ENCODE data around the gene FABP1.

Gene FABP1

DNA sequence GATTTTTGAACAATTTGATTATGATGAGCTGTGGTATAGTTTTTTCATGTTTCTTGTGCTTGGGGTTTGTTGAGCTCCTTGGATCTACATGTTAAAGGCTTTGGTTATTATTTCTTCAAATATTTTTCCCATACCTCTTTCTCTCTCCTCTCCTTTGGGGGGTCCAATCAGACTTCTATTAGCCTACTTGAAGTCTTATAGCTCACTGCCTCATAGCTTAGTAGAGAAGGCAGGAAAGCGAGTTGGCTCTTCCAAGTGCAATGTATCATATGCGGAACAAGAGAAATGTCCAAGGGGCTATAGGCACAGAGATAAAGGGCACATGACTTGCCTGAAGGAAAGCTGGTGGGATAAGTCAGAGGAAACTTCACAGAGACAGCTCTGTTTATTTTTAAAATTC is 14.1 kb upstream of the FABP1 start:
- TF ChIP-seq SPI1 (IDR thresholded peaks at IDR 0.05; ENCODE audit: low read depth, low read length): no peak
- no peak for TF ChIP-seq POLR2A (IDR thresholded peaks at IDR 0.05; ENCODE audit: low read depth, low read length)
- TF ChIP-seq POU2F2 (IDR thresholded peaks at IDR 0.05; ENCODE audit: low read depth, low read length): no peak
- TF ChIP-seq POLR2AphosphoS5 (IDR thresholded peaks at IDR 0.05; ENCODE audit: low read depth, low read length): no peak
- TF ChIP-seq TAF1 (IDR thresholded peaks at IDR 0.05; ENCODE audit: low read depth, low read length): no peak
- no peak for TF ChIP-seq PAX5 (IDR thresholded peaks at IDR 0.05; ENCODE audit: insufficient read depth, low read length, severe bottlenecking)
- FAIRE-seq (no peak), DNase-seq (ENCODE audit: insufficient read length, low spot score) (no peak)

DNA sequence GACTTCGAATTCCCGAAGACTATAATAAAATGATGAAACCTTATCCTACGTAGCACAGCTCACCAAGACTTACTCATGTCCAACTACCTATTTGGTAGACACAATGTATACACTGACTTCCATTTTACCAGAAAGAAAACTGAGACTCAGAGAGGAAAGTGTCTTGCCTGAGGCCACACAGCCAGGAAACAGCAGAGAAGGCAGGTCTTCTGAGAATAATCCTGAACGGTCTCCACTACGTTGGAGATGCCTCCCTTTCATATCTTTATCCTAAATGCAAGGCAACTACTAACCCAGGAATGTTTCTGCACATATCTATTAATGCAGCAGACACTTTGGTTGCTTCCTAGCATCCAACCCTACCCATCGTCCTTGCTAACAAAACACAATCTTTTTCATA is 11.9 kb upstream of the FABP1 start:
- DNase-seq (ENCODE audit: insufficient read length, low spot score) (no peak), FAIRE-seq (no peak)
- TF ChIP-seq POLR2AphosphoS5 (IDR thresholded peaks at IDR 0.05; ENCODE audit: low read depth, low read length) (no peak), SPI1 (IDR thresholded peaks at IDR 0.05; ENCODE audit: low read depth, low read length) (no peak), PAX5 (IDR thresholded peaks at IDR 0.05; ENCODE audit: insufficient read depth, low read length, severe bottlenecking) (no peak), POLR2A (IDR thresholded peaks at IDR 0.05; ENCODE audit: low read depth, low read length) (no peak), TAF1 (IDR thresholded peaks at IDR 0.05; ENCODE audit: low read depth, low read length) (no peak), POU2F2 (IDR thresholded peaks at IDR 0.05; ENCODE audit: low read depth, low read length) (no peak)

DNA sequence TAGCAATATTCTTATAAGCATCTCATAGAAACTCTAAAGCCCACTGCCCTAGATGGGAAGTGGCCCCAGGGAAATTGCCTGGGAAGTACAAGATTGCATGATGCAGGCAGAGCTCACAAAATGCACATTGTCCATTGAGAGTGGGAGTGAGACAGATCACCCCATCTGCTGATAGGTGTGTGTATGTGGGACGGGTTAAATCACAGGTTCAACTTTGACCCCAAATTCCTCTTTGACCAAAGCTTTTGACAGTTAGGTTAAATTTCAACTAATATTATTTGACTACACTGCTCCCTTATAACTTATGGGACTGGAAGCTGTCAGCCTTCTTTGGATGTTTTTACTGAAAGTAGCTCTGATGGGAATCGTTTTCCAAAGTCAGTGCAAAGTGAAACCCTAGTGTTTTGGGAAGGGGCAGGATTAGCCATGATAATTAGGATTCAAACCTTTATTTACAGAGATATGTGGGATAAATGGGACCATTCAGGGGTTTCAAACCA is 11.4 kb upstream of the FABP1 start:
- no peak for FAIRE-seq
- no peak for DNase-seq (ENCODE audit: insufficient read length, low spot score)
- TF ChIP-seq POLR2AphosphoS5 (IDR thresholded peaks at IDR 0.05; ENCODE audit: low read depth, low read length) (no peak), POLR2A (IDR thresholded peaks at IDR 0.05; ENCODE audit: low read depth, low read length) (no peak), POU2F2 (IDR thresholded peaks at IDR 0.05; ENCODE audit: low read depth, low read length) (no peak), TAF1 (IDR thresholded peaks at IDR 0.05; ENCODE audit: low read depth, low read length) (no peak), PAX5 (IDR thresholded peaks at IDR 0.05; ENCODE audit: insufficient read depth, low read length, severe bottlenecking) (no peak), SPI1 (IDR thresholded peaks at IDR 0.05; ENCODE audit: low read depth, low read length) (no peak)

DNA sequence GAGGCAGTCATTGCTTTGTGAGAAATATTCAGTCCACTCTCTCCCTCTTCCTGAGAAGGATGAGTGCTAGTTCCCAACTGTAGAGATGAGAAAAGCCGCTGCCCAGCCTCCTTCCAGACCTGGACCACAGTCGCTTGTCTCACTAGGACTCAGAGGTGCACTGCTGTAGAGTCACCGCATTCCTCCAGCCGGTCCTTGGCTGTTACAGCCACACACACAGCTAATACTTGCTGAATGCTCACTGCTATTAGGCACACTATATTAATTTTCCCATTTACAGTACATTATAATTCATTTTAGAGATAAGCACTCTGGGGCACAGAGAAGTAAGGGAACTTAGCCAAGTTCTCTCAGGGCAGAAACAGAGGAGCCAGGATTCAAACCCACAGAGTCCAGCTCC is 10.0 kb upstream of the FABP1 start:
- DNase-seq (ENCODE audit: insufficient read length, low spot score): no peak
- no peak for TF ChIP-seq PAX5 (IDR thresholded peaks at IDR 0.05; ENCODE audit: insufficient read depth, low read length, severe bottlenecking)
- TF ChIP-seq POLR2AphosphoS5 (IDR thresholded peaks at IDR 0.05; ENCODE audit: low read depth, low read length): no peak
- no peak for TF ChIP-seq POU2F2 (IDR thresholded peaks at IDR 0.05; ENCODE audit: low read depth, low read length)
- TF ChIP-seq POLR2A (IDR thresholded peaks at IDR 0.05; ENCODE audit: low read depth, low read length): no peak
- no peak for TF ChIP-seq TAF1 (IDR thresholded peaks at IDR 0.05; ENCODE audit: low read depth, low read length)
- TF ChIP-seq SPI1 (IDR thresholded peaks at IDR 0.05; ENCODE audit: low read depth, low read length): no peak
- FAIRE-seq: no peak

- no peak for FAIRE-seq
- no peak for DNase-seq (ENCODE audit: insufficient read length, low spot score)
- no peak for TF ChIP-seq POU2F2 (IDR thresholded peaks at IDR 0.05; ENCODE audit: low read depth, low read length)
- TF ChIP-seq TAF1 (IDR thresholded peaks at IDR 0.05; ENCODE audit: low read depth, low read length): no peak
- TF ChIP-seq POLR2AphosphoS5 (IDR thresholded peaks at IDR 0.05; ENCODE audit: low read depth, low read length): no peak
- no peak for TF ChIP-seq PAX5 (IDR thresholded peaks at IDR 0.05; ENCODE audit: insufficient read depth, low read length, severe bottlenecking)
- TF ChIP-seq POLR2A (IDR thresholded peaks at IDR 0.05; ENCODE audit: low read depth, low read length): no peak
- TF ChIP-seq SPI1 (IDR thresholded peaks at IDR 0.05; ENCODE audit: low read depth, low read length): no peak
Measured at GRCh38 chr2:88136817-88137216, 9.0 kb upstream of the FABP1 start.

- FAIRE-seq: no peak
Measured at GRCh38 chr2:88133875-88134274, 6.0 kb upstream of the FABP1 start.

DNA sequence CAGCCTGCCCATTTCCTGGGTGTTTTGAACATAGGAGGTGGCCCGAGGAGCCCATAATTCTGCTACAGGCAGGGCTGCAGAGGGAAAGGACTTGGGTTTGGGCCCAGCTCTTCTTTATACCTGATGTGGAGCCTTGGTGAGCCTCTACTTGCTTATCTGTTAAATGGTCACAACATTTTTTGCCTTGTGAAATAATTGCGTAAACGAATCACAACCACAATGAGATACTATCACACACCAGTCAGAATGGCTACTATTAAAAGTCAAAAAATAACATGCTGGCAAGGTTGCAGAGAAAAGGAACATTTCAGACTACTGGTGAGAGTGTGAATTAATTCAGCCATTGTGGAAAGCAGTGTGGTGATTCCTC is 4.1 kb upstream of the FABP1 start:
- DNase-seq (ENCODE audit: insufficient read length, low spot score): no peak
- TF ChIP-seq POU2F2 (IDR thresholded peaks at IDR 0.05; ENCODE audit: low read depth, low read length) (no peak), POLR2A (IDR thresholded peaks at IDR 0.05; ENCODE audit: low read depth, low read length) (no peak), SPI1 (IDR thresholded peaks at IDR 0.05; ENCODE audit: low read depth, low read length) (no peak), PAX5 (IDR thresholded peaks at IDR 0.05; ENCODE audit: insufficient read depth, low read length, severe bottlenecking) (no peak)
- no peak for FAIRE-seq

More at GRCh38 chr2:88133875-88134274, 6.0 kb upstream of the FABP1 start:
- DNase-seq (ENCODE audit: insufficient read length, low spot score): no peak
- no peak for TF ChIP-seq PAX5 (IDR thresholded peaks at IDR 0.05; ENCODE audit: insufficient read depth, low read length, severe bottlenecking)
- no peak for TF ChIP-seq TAF1 (IDR thresholded peaks at IDR 0.05; ENCODE audit: low read depth, low read length)
- TF ChIP-seq POLR2AphosphoS5 (IDR thresholded peaks at IDR 0.05; ENCODE audit: low read depth, low read length): no peak

DNA sequence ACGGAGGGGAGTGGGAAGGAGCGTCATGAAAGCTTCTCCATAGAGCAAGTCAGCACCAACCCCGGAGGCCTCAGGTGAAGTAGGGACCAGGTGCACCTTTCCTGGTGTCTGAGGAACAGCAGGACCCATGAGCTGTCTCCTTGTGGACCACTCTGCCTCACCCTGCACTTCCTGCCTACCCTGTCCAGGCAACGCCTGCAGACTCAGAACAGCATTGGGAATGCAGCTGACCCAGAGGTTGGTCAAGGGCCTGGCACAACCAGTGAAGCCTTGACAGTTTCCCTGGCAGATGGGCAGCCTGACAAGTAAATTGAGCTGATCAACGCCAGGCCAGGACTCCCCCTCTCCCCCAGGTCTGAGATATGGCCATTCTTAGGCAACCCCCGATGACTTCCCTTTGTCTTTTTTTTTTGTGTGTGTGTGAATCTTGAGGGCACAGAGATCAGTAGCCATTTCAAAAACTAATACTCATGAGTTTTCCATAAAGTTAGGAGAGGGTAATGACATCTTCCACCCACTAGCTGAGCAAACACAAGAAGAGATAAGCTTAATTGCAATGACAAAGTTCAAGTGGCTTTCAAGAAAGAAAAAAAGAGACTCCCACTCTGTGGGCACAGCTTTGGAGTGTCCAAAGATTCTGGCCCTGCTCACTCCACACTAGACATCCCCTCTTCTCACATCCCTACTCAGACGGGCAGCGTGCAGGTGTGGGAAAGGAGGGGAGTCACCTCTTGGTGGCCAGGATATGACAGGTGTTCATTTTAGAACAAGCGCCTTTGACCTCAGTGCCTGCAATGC is 3.5 kb upstream of the FABP1 start:
- no peak for TF ChIP-seq SPI1 (IDR thresholded peaks at IDR 0.05; ENCODE audit: low read depth, low read length)
- no peak for TF ChIP-seq POLR2AphosphoS5 (IDR thresholded peaks at IDR 0.05; ENCODE audit: low read depth, low read length)
- TF ChIP-seq POU2F2 (IDR thresholded peaks at IDR 0.05; ENCODE audit: low read depth, low read length): no peak
- TF ChIP-seq PAX5 (IDR thresholded peaks at IDR 0.05; ENCODE audit: insufficient read depth, low read length, severe bottlenecking): no peak
- no peak for TF ChIP-seq POLR2A (IDR thresholded peaks at IDR 0.05; ENCODE audit: low read depth, low read length)
- no peak for TF ChIP-seq TAF1 (IDR thresholded peaks at IDR 0.05; ENCODE audit: low read depth, low read length)
- FAIRE-seq (no peak), DNase-seq (ENCODE audit: insufficient read length, low spot score) (no peak)

- FAIRE-seq: no peak
- no peak for DNase-seq (ENCODE audit: insufficient read length, low spot score)
- no peak for TF ChIP-seq POU2F2 (IDR thresholded peaks at IDR 0.05; ENCODE audit: low read depth, low read length)
- no peak for TF ChIP-seq POLR2A (IDR thresholded peaks at IDR 0.05; ENCODE audit: low read depth, low read length)
- no peak for TF ChIP-seq SPI1 (IDR thresholded peaks at IDR 0.05; ENCODE audit: low read depth, low read length)
- no peak for TF ChIP-seq TAF1 (IDR thresholded peaks at IDR 0.05; ENCODE audit: low read depth, low read length)
- TF ChIP-seq PAX5 (IDR thresholded peaks at IDR 0.05; ENCODE audit: insufficient read depth, low read length, severe bottlenecking): no peak
Measured at GRCh38 chr2:88129313-88129959, 1.6 kb upstream of the FABP1 start.

All from GM12891 (cell line).